Activated T-cell treated with anti-CD3 and anti-CD28 coated beads, Interleukin-2, amount 50 U/mL, for 1 hour (primary cell): ENCODE results near the gene PLAAT3.
"Not testable (repeated sequence)": the region's sequence is repeated elsewhere in the genome, so short reads cannot be mapped to it uniquely, and the experiment has no call there.

Source experiments
- DNase-seq: peaks from one replicate; pipeline ENCODE4 v3.0.0-alpha.2; 2020

Gene PLAAT3

GRCh38 chr11:63535734-63536133 is 78.5 kb downstream of the PLAAT3 start:
- no peak for DNase-seq

- no peak for DNase-seq
Observed at GRCh38 chr11:63534895-63535461, 79.3 kb downstream of the PLAAT3 start.

- no peak for DNase-seq
Observed at GRCh38 chr11:63534076-63534475, 80.2 kb downstream of the PLAAT3 start.

- no peak for DNase-seq
Observed at GRCh38 chr11:63532799-63533475, 81.3 kb downstream of the PLAAT3 start.

- DNase-seq, result no peak
Observed at GRCh38 chr11:63532117-63532516, 82.1 kb downstream of the PLAAT3 start.

- not testable (repeated sequence) for DNase-seq
Observed at GRCh38 chr11:63531074-63531792, 83.0 kb downstream of the PLAAT3 start.

GRCh38 chr11:63530021-63530420 is 84.2 kb downstream of the PLAAT3 start:
- no peak for DNase-seq

GRCh38 chr11:63529373-63529772 is 84.9 kb downstream of the PLAAT3 start:
- not testable (repeated sequence) for DNase-seq

- DNase-seq, result not testable (repeated sequence)
Observed at GRCh38 chr11:63528729-63529278, 85.4 kb downstream of the PLAAT3 start.

GRCh38 chr11:63528156-63528555 is 86.1 kb downstream of the PLAAT3 start:
- not testable (repeated sequence) for DNase-seq

- DNase-seq, result no peak
Observed at GRCh38 chr11:63527667-63528066, 86.6 kb downstream of the PLAAT3 start.
